ENCODE results near the gene TRPT1. TPM values are rescaled to one million over a fixed set of nuclear protein-coding genes. Genes with fewer than 3 reads are reported as not detected.

Gene TRPT1
- total and polyA plus RNA-seq, 9 of the 15 experiments (the other 6 are each of a cell fraction or from before 2014, with no cell fraction given) = 4.6 to 41.7 (median 23.1) TPM

GRCh38 chr11:64181506-64182411 lies 44.2 kb downstream of the TRPT1 start (continued):
- no peak for TF ChIP-seq HMGXB4 (CRISPR knock-in tag; IDR thresholded peaks at IDR 0.05)
- TF ChIP-seq KLF13 (tag; IDR thresholded peaks at IDR 0.05; ENCODE audit: borderline replicate concordance, low read depth) = no peak
- no peak for TF ChIP-seq ZNF449 (CRISPR knock-in tag; IDR thresholded peaks at IDR 0.05)
- peak; percentile 65 for TF ChIP-seq TAF9B (IDR thresholded peaks at IDR 0.05; ENCODE audit: partially characterized antibody)
- TF ChIP-seq ZNF398 (CRISPR knock-in tag; IDR thresholded peaks at IDR 0.05) = no peak
- TF ChIP-seq DIDO1 (tag; IDR thresholded peaks at IDR 0.05; ENCODE audit: low read depth) = no peak
- TF ChIP-seq PTTG1 (tag; IDR thresholded peaks at IDR 0.05; ENCODE audit: low read depth) = no peak
- peak; percentile 54; the same call in 1 of the 2 replicates for TF ChIP-seq ARID1B (IDR thresholded peaks at IDR 0.05)
- no peak for TF ChIP-seq ZNF175 (CRISPR knock-in tag; IDR thresholded peaks at IDR 0.05; ENCODE audit: low read depth)
- TF ChIP-seq ZNF583 (CRISPR knock-in tag; IDR thresholded peaks at IDR 0.05) = no peak
- TF ChIP-seq ZNF282 (CRISPR knock-in tag; IDR thresholded peaks at IDR 0.05) = no peak
- no peak for TF ChIP-seq JUNB (CRISPR knock-in tag; conservative IDR thresholded peaks at IDR 0.05)
- no peak for TF ChIP-seq ZNF239 (CRISPR knock-in tag; IDR thresholded peaks at IDR 0.05)
- TF ChIP-seq ZNF57 (CRISPR knock-in tag; IDR thresholded peaks at IDR 0.05) = 0 out of 2 replicates have a peak, but pooled peaks have one; percentile 31
- peak; percentile 98 for TF ChIP-seq MEF2A (IDR thresholded peaks at IDR 0.05; ENCODE audit: control insufficient read depth, low read depth, low read length)
- no peak for TF ChIP-seq ZKSCAN8 (CRISPR knock-in tag; IDR thresholded peaks at IDR 0.05)
- TF ChIP-seq CBX2 (IDR thresholded peaks at IDR 0.05; ENCODE audit: insufficient read depth, low read length, poor library complexity, severe bottlenecking) = no peak
- TF ChIP-seq PTRF (tag; IDR thresholded peaks at IDR 0.05) = no peak
- TF ChIP-seq HMG20B (CRISPR knock-in tag; IDR thresholded peaks at IDR 0.05) = no peak
- TF ChIP-seq GTF2F1 (IDR thresholded peaks at IDR 0.05; ENCODE audit: low read depth, low read length) = no peak
- no peak for TF ChIP-seq TAL1 (IDR thresholded peaks at IDR 0.05)
- TF ChIP-seq NR0B1 (IDR thresholded peaks at IDR 0.05; ENCODE audit: partially characterized antibody) = no peak
